ENCODE data around the gene EPHB2. TPM values are rescaled to one million over a fixed set of nuclear protein-coding genes. Genes with fewer than 3 reads are reported as not detected.

EPHB2 gene
- total and polyA plus RNA-seq, 2 of the 4 experiments (the other 2 are of a cell fraction), result 52.3 to 58.8 TPM

- ATAC-seq (ENCODE audit: low read depth), result no peak
- in situ Hi-C loops (cut with MboI; ENCODE audit: low sequenced_read_pairs), result no loop called here
- no TSS peak for BruUV-seq (replicated peaks)
Observed at GRCh38 chr1:22677931-22678896, 32.4 kb upstream of the EPHB2 start.

More at GRCh38 chr1:22677931-22678896, 32.4 kb upstream of the EPHB2 start:
- H3K4me3 ChIP-seq (ENCODE audit: insufficient read depth, low read depth, low read length), result no peak overlapping the region
- no peak overlapping the region for H2AK9ac ChIP-seq (replicated peaks; ENCODE audit: low read depth, low read length, poor library complexity)
- intact Hi-C loops (cut with micrococcal nuclease), result no loop called here
- no peaks in the 10 kb centered on the region for H3K79me1 ChIP-seq (ENCODE audit: low read depth in 1 of 2, low read length in 2 of 2)
- H3K9ac ChIP-seq (ENCODE audit: low read depth, low read length), result no peak overlapping the region
- no peak overlapping the region for H3K14ac ChIP-seq (replicated peaks; ENCODE audit: low read depth, low read length)
- H3K27me3 ChIP-seq (ENCODE audit: control insufficient read depth, insufficient read depth, low read length), result peaks cover 20% of the 10 kb centered on the region
- no peak overlapping the region for H4K91ac ChIP-seq (ENCODE audit: insufficient read depth, low read depth, low read length)
- peak overlapping the region; percentile 80 for H2BK5ac ChIP-seq (ENCODE audit: low read depth, low read length, poor library complexity, severe bottlenecking)
- H2BK120ac ChIP-seq (ENCODE audit: low read depth, low read length), result no peak overlapping the region
- H4K5ac ChIP-seq (ENCODE audit: low read depth, low read length), result no peak overlapping the region
- no peaks in the 10 kb centered on the region; the same call in 1 of the 2 replicates for H3K9me1 ChIP-seq (ENCODE audit: insufficient read depth, low read length)
- no peak overlapping the region for H2AK5ac ChIP-seq (ENCODE audit: low read depth, low read length)
- no peak overlapping the region for H3K18ac ChIP-seq (ENCODE audit: low read depth, low read length)
- no peak overlapping the region for H3K4me2 ChIP-seq (ENCODE audit: low read depth, low read length)
- 88% methylated on average over 5 of the region's 13 CpGs; no CpG with 5 or more reads in 1 of the 2 experiments for WGBS, 2 experiments (ENCODE audit: extremely low coverage in 2 of 2, insufficient read length in 1 of 2)
- TF ChIP-seq CEBPB (IDR thresholded peaks at IDR 0.05; ENCODE audit: low read depth, low read length), result no peak
- no peak for TF ChIP-seq BHLHE40 (IDR thresholded peaks at IDR 0.05; ENCODE audit: low read depth, low read length)
- no peak overlapping the region for H4K8ac ChIP-seq (ENCODE audit: low read depth in 2 of 2, low read length in 2 of 2)
- H3K36me3 ChIP-seq (ENCODE audit: control insufficient read depth, insufficient read depth, low read length), result no peaks in the 10 kb centered on the region
- ChIA-PET POLR2A (ENCODE audit: unreplicated experiment) (no interaction called here), CTCF (no interaction called here)
- no peak overlapping the region for H2BK15ac ChIP-seq (ENCODE audit: low read depth, low read length)
- dilution Hi-C loops (cut with HindIII; ENCODE audit: low sequenced_read_pairs, unreplicated experiment), result no loop called here
- H2AFZ ChIP-seq (replicated peaks; ENCODE audit: low read length, poor library complexity), result no peak overlapping the region
- no peaks in the 10 kb centered on the region for H4K20me1 ChIP-seq (ENCODE audit: insufficient read depth, low read length)
- no peak overlapping the region for H2BK20ac ChIP-seq (ENCODE audit: low read depth, low read length)
- no peak overlapping the region for H3K4ac ChIP-seq (ENCODE audit: low read depth, low read length)
- H3K27ac ChIP-seq (ENCODE audit: insufficient read depth, low read length), result no peak overlapping the region
- no peak for DNase-seq
- H3K9me3 ChIP-seq (ENCODE audit: control insufficient read depth, insufficient read depth, low read length), result no peaks in the 10 kb centered on the region
- no peak overlapping the region for H3K56ac ChIP-seq (ENCODE audit: extremely low read depth, insufficient read depth, low read length)
- H3K4me1 ChIP-seq (ENCODE audit: control insufficient read depth, insufficient read depth, low read length), result no peaks in the 10 kb centered on the region
- no peak overlapping the region for H3K23ac ChIP-seq (ENCODE audit: low read depth, low read length)

Data from IMR-90 (cell line).